ENCODE measurements around the gene PNKD. TPM values are rescaled to one million over a fixed set of nuclear protein-coding genes. Genes with fewer than 3 reads are reported as not detected.

The PNKD gene
- total and polyA plus RNA-seq, 8 donors: 17.2 to 89.1 (median 23.0) TPM

- intact Hi-C loops (cut with DNase I): no loop called here
- 97% methylated on average over 3 of the region's 3 CpGs for WGBS, 2 donors
- Histone ChIP-seq H3K4me1 (no peaks in the 10 kb centered on the region), H3K36me3 (no peaks in the 10 kb centered on the region), H3K4me3 (no peak overlapping the region), H3K9me3 (no peaks in the 10 kb centered on the region), H3K27me3 (no peaks in the 10 kb centered on the region), H3K27ac (no peak overlapping the region)
- TF ChIP-seq, protein P1, sequence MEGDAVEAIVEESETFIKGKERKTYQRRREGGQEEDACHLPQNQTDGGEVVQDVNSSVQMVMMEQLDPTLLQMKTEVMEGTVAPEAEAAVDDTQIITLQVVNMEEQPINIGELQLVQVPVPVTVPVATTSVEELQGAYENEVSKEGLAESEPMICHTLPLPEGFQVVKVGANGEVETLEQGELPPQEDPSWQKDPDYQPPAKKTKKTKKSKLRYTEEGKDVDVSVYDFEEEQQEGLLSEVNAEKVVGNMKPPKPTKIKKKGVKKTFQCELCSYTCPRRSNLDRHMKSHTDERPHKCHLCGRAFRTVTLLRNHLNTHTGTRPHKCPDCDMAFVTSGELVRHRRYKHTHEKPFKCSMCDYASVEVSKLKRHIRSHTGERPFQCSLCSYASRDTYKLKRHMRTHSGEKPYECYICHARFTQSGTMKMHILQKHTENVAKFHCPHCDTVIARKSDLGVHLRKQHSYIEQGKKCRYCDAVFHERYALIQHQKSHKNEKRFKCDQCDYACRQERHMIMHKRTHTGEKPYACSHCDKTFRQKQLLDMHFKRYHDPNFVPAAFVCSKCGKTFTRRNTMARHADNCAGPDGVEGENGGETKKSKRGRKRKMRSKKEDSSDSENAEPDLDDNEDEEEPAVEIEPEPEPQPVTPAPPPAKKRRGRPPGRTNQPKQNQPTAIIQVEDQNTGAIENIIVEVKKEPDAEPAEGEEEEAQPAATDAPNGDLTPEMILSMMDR (IDR thresholded peaks at IDR 0.05): no peak
- no peak for FAIRE-seq
- ATAC-seq: no peak
- no peak for DNase-seq
Observed at GRCh38 chr2:218334531-218334930, 64.2 kb downstream of the PNKD start.

DNA sequence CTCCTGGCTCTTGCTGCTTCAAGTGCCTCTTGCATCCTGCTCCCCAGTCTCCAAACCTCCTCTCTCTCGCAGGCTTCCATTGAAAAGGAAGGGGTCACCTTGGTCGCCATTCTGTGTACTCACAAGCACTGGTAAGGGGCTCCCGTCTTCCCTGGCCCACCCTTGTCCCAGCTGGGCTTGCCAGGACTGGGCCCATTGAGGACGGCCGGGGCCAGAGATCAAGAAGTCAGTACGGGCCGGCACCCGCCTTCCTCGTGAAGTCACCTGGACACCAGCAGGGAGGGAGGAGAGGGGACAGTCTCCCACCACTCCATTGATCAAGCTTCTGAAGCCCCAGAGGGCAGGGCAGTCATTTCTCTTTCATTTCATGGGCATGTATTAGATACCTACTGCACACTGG, 70.3 kb downstream of the PNKD start:
- WGBS, 2 donors: 91 to 93% methylated on average over 9 of the region's 9 CpGs
- DNase-seq (peak in 1 of 6 donors; percentile 47), FAIRE-seq (no peak), ATAC-seq (no peak)
- TF ChIP-seq, protein P1 (IDR thresholded peaks at IDR 0.05): no peak
- intact Hi-C loops (cut with DNase I): no loop called here
- Histone ChIP-seq H3K9me3 (no peaks in the 10 kb centered on the region), H3K4me3 (no peak overlapping the region), H3K27me3 (no peaks in the 10 kb centered on the region), H3K36me3 (no peaks in the 10 kb centered on the region), H3K27ac (no peak overlapping the region), H3K4me1 (no peaks in the 10 kb centered on the region)

GRCh38 chr2:218341381-218341780, 71.1 kb downstream of the PNKD start:
- DNase-seq (peak in 1 of 6 donors; percentile 49), FAIRE-seq (no peak), ATAC-seq (no peak)
- Histone ChIP-seq H3K27ac (no peak overlapping the region), H3K27me3 (no peaks in the 10 kb centered on the region), H3K4me1 (no peaks in the 10 kb centered on the region), H3K4me3 (no peak overlapping the region), H3K36me3 (no peaks in the 10 kb centered on the region), H3K9me3 (no peaks in the 10 kb centered on the region)
- WGBS, 2 donors: 92 to 100% methylated on average over 8 of the region's 8 CpGs
- TF ChIP-seq, protein P1 (IDR thresholded peaks at IDR 0.05): no peak
- intact Hi-C loops (cut with DNase I): no loop called here

DNA sequence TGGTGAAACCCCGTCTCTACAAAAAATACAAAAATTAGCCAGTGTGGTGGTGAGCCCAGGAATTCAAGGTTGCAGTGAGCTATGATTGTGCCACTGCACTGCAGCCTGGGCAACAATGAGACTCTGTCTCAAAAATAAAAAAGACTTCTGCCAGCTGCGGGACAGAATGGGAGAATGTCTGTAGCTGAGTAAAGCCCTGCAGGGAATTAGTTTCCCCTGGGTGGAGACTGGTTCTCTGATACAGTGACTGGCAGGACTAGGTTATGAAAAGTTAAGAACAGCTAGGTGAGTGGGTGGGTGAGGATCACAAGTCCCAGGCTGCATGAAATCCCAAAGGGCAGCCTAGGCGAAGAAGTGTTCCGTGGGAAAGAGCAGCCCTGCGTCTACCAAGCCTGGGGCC, 72.5 kb downstream of the PNKD start:
- Histone ChIP-seq H3K27ac (no peak overlapping the region), H3K27me3 (no peaks in the 10 kb centered on the region), H3K9me3 (no peaks in the 10 kb centered on the region), H3K4me1 (no peaks in the 10 kb centered on the region), H3K36me3 (no peaks in the 10 kb centered on the region), H3K4me3 (no peak overlapping the region)
- FAIRE-seq (no peak), DNase-seq (no peak), ATAC-seq (no peak)
- TF ChIP-seq, protein P1 (IDR thresholded peaks at IDR 0.05): no peak
- intact Hi-C loops (cut with DNase I): no loop called here
- WGBS, 2 donors: 96 to 98% methylated on average over 5 of the region's 5 CpGs

DNA sequence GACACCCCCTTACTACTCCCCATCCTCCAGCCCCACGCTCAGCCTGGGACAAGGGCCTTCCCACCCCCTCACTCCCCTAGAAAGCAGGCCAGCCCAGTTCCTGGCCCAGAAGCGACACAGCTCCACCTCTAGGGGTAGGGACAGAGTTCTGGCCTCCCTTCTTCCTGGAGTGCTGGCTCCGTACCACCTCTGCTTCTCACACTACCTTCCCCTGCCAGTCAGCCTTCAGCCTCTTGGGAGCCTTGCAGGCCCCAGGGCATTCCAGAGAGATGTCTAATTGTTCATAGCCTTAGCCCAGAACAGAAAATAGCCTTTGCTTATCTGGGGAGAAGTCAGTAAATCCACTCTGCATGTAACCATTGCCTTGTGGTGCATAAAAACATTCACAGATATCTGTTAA, 73.3 kb downstream of the PNKD start:
- WGBS, 2 donors: 89 to 90% methylated on average over 3 of the region's 3 CpGs
- TF ChIP-seq, protein P1 (IDR thresholded peaks at IDR 0.05): no peak
- Histone ChIP-seq H3K4me3 (no peak overlapping the region), H3K27me3 (no peaks in the 10 kb centered on the region), H3K4me1 (no peaks in the 10 kb centered on the region), H3K27ac (no peak overlapping the region), H3K9me3 (no peaks in the 10 kb centered on the region), H3K36me3 (no peaks in the 10 kb centered on the region)
- no peak for FAIRE-seq
- no peak for DNase-seq
- intact Hi-C loops (cut with DNase I): no loop called here
- no peak for ATAC-seq
